Astrocyte of the spinal cord (primary cell): Measurements from ENCODE around the gene ALDH6A1.

ENCODE experiments used
- DNase-seq: peaks from one replicate; pipeline ENCODE4 v3.0.0; 2011; ENCODE audit warnings: low read depth, low spot score
- H3K4me3 ChIP-seq: 2 replicates; pipeline ENCODE4 v1.5.1; 2011; ENCODE audit warnings: low read depth, mild to moderate bottlenecking, low read length, moderate library complexity
- CTCF ChIP-seq: IDR thresholded peaks from 2 replicates; pipeline ENCODE4 v1.5.1; 2012; ENCODE audit warnings: low read depth, mild to moderate bottlenecking, low read length, inconsistent platforms
- in situ Hi-C: cut with HindIII; loops from 2 replicates; pipeline ENCODE4 v1.10.0; 2017; ENCODE audit warnings: low sequenced_read_pairs

The ALDH6A1 gene

DNA sequence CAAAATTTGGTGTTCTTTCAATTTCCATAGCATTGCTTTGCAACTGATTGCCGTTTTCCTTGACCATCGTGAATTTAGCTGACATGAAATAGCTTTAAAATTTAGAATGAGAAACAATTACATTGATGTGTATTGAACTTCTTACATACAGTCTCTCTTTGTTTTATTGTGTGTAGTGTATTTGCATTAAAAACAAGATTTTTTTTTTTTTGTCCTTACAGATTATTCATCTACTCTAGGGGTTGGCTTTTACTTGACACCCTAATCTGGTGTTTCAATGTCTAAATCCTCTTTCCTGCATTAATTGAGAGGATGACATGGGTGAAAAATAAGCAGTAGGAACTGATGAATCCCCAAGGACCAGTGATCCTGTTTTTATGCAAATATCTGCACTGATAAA, 21.1 kb upstream of the ALDH6A1 start:
- TF ChIP-seq CTCF = no peak
- DNase-seq = no peak
- H3K4me3 ChIP-seq = no peak overlapping the region
- in situ Hi-C loops = no loop called here

GRCh38 chr14:74089251-74090020, 5.2 kb upstream of the ALDH6A1 start:
- no peak for DNase-seq
- no peak for TF ChIP-seq CTCF
- in situ Hi-C loops = no loop called here
- no peak overlapping the region for H3K4me3 ChIP-seq

DNA sequence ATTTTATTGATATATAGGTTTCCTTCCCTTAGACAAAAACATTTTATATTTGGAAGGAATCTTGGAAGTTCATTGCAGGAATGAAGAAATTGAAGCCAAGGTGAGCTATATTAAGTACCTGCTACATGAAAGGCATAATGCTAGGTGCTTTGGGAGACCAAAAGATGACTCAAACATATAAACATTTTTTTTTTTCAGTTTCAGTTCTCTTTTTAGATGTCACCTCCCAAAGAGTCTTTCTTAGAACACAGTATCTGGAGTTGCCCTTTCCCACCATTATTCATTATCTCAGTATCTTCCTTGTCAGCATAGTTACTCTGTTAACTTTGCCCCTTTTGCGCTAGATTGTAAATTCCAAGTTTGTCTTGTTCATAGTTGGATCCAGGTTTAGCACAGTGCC, 1.6 kb upstream of the ALDH6A1 start:
- in situ Hi-C loops = no loop called here
- no peak for TF ChIP-seq CTCF
- H3K4me3 ChIP-seq = peak overlapping the region; percentile 93

GRCh38 chr14:74085047-74085637, 889 bp upstream of the ALDH6A1 start:
- TF ChIP-seq CTCF = no peak
- H3K4me3 ChIP-seq = peak overlapping the region; percentile 93
- peak; percentile 38 for DNase-seq
- in situ Hi-C loops = no loop called here

More for the DNA sequence above, 1.6 kb upstream of the ALDH6A1 start:
- DNase-seq = no peak

- TF ChIP-seq CTCF = no peak
- in situ Hi-C loops = no loop called here
- no peak for DNase-seq
- H3K4me3 ChIP-seq = peak overlapping the region; percentile 59
These were observed 423 bp downstream of the ALDH6A1 start for GRCh38 chr14:74083784-74084276.

DNA sequence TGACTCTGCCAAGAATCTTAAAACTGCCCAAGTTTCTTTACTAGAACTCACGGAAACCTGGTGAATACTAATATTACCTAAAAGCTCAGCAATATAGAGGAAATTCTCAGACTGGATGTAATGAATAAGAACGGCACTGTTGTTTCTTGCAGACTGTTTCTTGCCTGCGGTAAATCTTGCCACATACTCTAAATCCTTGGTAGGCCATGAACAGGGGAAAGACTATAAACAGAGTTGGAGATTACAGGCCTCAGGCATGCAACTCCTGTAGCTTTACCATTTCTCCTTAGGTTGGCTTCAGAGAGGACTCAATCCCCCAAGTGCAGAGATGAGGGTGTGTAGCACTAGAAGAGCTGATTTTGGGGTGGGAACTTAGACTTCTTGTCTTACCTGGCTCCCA, 1.1 kb downstream of the ALDH6A1 start:
- no peak for DNase-seq
- TF ChIP-seq CTCF = no peak
- H3K4me3 ChIP-seq = no peak overlapping the region
- in situ Hi-C loops = no loop called here
